Retinal pigment epithelial cell (primary cell): Measurements from ENCODE around the gene LRRC27.

Experiments used
- DNase-seq: peaks from one replicate; pipeline ENCODE4 v3.0.0-alpha.2; 2010; ENCODE audit warnings: low read depth
- H3K4me3 ChIP-seq: 2 replicates; pipeline ENCODE4 v1.5.1; 2011; ENCODE audit warnings: mild to moderate bottlenecking, low read length, control low read depth, moderate library complexity
- TF ChIP-seq, protein P1 (sequence below): conservative IDR thresholded peaks from 2 replicates; pipeline ENCODE4 v1.5.1; 2011; ENCODE audit warnings: low read depth, low read length, control low read depth, inconsistent platforms

Gene LRRC27

DNA sequence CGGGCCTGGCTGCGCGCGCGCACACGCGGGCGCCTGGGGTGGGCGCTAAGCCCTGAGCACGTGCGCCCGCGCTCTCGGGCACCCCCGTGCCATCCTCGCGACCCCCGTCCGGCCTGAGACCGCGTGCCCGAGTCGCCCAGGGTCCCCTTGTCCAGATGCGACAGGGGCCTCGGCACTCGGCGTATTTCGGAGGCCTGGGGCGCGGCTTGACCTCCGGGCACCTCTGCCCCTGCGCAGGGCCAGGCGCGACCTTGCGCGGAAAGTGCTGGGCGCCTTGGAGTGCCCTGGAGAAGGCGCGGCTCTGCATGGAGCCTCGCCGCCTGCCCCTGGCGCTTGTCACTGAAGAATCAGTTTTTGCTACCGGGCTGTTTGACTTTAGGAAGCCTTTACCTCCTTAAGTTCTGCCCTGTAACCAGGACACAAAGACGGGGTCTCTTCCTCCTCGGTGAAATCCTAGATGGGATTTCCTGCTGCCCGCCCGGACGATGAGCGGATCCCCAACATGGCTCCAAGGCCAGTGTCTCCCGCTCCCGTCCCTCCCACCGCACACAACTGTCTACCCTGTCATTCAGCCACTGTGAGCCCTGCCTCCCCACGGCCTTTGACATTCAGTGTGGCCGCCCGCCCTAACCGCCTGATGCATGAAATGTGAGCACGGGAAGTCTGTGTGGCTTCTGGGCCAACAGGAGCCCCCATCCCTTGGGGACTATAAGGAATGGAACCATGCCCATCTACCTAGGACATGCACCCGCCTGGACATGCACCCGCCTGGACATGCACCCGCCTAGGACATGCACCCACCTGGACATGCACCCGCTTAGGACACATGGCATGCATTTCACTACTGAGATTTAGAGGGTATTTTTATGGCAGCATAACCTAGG is 23.2 kb upstream of the LRRC27 start:
- DNase-seq: no peak
- peak overlapping the region; percentile 26 for H3K4me3 ChIP-seq
- TF ChIP-seq, protein P1, sequence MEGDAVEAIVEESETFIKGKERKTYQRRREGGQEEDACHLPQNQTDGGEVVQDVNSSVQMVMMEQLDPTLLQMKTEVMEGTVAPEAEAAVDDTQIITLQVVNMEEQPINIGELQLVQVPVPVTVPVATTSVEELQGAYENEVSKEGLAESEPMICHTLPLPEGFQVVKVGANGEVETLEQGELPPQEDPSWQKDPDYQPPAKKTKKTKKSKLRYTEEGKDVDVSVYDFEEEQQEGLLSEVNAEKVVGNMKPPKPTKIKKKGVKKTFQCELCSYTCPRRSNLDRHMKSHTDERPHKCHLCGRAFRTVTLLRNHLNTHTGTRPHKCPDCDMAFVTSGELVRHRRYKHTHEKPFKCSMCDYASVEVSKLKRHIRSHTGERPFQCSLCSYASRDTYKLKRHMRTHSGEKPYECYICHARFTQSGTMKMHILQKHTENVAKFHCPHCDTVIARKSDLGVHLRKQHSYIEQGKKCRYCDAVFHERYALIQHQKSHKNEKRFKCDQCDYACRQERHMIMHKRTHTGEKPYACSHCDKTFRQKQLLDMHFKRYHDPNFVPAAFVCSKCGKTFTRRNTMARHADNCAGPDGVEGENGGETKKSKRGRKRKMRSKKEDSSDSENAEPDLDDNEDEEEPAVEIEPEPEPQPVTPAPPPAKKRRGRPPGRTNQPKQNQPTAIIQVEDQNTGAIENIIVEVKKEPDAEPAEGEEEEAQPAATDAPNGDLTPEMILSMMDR: no peak

DNA sequence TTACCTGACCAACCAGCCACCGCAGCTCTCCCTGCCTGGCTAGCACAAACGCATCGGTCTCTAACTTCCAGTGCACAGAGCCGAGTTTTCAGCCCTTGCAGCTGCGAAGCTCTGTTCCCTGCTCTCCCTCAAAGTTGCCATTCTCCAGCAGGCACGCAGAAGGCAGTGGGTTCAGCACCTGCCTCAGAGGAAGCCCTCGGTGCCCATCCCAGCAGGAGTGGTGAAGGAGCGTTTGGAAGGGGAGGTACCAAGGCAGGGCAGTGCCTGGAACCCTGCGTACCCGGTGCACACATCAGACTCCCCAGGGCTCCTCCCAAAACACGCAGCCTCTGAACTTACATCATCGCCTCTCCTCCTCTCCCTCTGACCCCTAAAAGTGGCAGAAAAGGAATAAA is 22.5 kb upstream of the LRRC27 start:
- DNase-seq: no peak
- TF ChIP-seq, protein P1: no peak
- H3K4me3 ChIP-seq: no peak overlapping the region

DNA sequence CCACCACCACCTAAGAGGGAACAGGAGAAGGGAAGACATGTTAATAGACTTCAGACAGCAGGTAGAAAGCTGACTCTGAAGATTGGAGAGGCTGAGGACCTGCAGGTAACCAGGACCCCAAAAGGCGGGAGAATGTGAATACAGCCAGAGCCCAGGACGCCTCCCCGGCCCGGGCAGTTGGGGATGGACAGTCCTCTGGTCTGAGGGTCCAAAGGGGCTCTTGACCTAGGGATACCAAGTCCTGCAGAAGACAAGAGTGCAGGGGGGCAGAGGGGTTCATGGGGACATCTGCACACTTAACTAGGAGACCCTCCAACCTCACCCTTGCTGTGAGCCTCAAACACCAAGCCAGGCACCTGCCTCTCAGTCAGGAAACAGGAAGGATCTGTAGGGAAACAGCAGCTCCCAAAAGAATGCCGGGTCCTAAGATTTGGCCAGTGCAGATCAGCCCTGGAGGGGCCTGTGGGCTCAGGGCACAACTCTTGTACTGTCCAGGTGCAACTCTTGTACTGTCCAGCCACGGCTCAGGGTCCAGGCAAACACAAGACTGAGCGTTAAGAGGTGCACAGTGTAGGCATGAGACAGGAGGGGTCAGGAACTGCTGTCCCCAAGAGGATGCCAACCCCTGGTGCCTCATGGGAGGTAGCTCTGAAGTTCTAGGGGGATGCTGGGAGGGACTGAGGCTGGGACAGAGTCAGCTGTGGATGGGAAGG is 22.0 kb upstream of the LRRC27 start:
- DNase-seq: no peak
- TF ChIP-seq, protein P1: no peak
- H3K4me3 ChIP-seq: no peak overlapping the region

DNA sequence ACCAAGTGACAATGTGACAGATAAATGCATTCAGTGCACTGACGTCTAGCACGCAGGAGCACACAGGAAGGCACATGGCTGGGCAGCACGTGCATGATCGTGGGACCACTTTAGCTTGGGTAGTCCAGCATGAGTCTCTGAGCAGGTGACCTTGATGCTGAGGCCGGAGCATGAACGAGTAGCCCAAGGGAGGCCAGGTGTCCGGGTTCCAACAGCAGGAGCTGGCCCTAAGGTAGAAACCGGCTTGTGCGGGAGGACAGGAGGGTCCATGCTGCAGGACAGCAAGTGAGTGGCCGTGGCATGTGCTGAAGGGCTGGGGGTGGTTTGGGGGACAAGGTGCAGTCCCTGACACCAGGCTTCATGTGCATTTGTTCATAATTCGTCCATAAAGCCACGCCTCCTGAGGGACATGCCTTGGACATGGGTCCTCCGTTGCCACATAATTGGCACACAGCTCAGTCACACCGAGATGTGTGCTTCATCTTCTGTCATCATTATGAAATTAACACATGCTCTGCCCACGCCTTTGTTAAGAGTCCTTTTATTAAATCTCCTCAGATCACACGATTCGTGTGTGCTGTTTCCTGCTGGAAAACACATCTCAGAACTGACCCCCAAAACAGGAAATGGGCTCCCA is 21.2 kb upstream of the LRRC27 start:
- DNase-seq: no peak
- TF ChIP-seq, protein P1: no peak
- no peak overlapping the region for H3K4me3 ChIP-seq

DNA sequence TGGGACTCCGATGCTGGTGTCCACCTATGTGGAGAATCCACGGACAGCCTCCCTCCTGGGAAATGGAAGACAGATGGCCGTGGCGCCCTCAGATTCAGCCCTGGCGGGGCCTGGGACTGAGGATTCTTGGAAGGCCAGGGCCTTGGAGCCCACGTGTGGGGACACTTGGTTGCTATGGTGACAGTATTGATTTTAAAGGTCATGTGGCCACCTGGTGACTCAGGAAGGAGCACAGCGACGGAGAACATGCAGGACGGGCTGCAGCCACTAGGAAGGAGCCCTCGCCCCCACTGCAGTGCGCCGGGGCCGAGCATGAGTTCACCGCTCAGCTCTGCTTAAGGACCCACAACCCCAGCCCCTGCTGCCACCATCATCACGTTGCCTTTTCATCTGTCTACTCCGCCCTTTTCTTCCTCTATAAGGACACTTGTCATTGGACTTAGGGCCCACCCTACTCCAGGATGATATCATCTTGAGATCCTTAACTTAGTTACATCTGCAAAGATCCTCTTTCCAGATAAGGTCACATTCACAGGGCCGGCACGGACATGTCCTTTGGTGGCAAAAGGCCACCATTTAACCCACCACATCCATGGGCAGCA is 20.6 kb upstream of the LRRC27 start:
- TF ChIP-seq, protein P1: no peak
- H3K4me3 ChIP-seq: no peak overlapping the region
- no peak for DNase-seq

DNA sequence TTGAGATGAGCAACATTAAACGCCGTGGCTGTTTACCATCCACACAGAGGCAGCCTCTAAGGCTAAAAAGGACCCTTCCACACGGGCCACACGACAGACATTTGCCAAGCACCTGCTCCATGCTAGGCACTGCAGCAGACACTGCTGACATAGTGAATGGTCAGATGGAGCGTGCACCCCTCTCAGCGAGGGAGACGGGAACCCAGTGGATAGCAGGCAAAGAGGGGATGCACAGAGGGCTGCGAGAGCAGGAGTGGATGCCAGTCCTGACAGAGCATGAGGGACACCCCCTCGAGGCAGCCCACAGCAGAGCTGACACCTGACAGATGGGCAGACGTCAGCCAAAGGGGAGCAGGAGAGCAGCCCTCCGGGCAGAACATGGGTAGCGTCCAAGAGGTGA is 18.7 kb upstream of the LRRC27 start:
- no peak for DNase-seq
- no peak overlapping the region for H3K4me3 ChIP-seq
- TF ChIP-seq, protein P1: no peak
